Measurements from ENCODE around the gene GID8. TPM values are rescaled to one million over a fixed set of nuclear protein-coding genes. Genes with fewer than 3 reads are reported as not detected.

The GID8 gene
- total and polyA plus RNA-seq, 2 donors (not counting 1 experiment from before 2014, with no cell fraction given), result 12.4 to 47.4 TPM

GRCh38 chr20:62957136-62958117 lies 19.5 kb downstream of the GID8 start:
- WGBS (ENCODE audit: insufficient coverage), result 97% methylated on average over 34 of the region's 36 CpGs

More at GRCh38 chr20:62957136-62958117, 19.5 kb downstream of the GID8 start:
- H4K20me1 ChIP-seq (ENCODE audit: control insufficient read depth, insufficient read depth, low read length, poor library complexity, severe bottlenecking), result peaks cover 49% of the 10 kb centered on the region
- Mint-ChIP-seq H3K4me3 (no peak overlapping the region), H3K9me3 (ENCODE audit: insufficient read depth) (no peaks in the 10 kb centered on the region), H3K4me1 (peaks cover 46% of the 10 kb centered on the region), H3K27me3 (no peaks in the 10 kb centered on the region), H3K27ac (peak overlapping the region; percentile 37)
- H3K79me2 ChIP-seq (ENCODE audit: control insufficient read depth, insufficient read depth, low read length), result peaks cover 68% of the 10 kb centered on the region
- H3K27me3 ChIP-seq (replicated peaks in 1 of 4; ENCODE audit: control extremely low read depth in 1 of 4, control insufficient read depth in 3 of 4, insufficient read depth in 4 of 4, low read length in 3 of 4), result no peaks in the 10 kb centered on the region
- no peak overlapping the region for H3K27ac ChIP-seq (ENCODE audit: low read length in 2 of 2)
- H3K36me3 ChIP-seq (replicated peaks in 1 of 2; ENCODE audit: control extremely low read depth in 1 of 2, control insufficient read depth in 1 of 2, extremely low read depth in 1 of 2, insufficient read depth in 2 of 2, low read length in 1 of 2), result peaks cover 0 to 31% of the 10 kb centered on the region in 2 experiments
- H3K9me3 ChIP-seq (ENCODE audit: control extremely low read depth in 1 of 3, control insufficient read depth in 2 of 3, insufficient read depth in 1 of 3, low read length in 2 of 3), result no peaks in the 10 kb centered on the region
- H3K4me3 ChIP-seq (ENCODE audit: control extremely low read depth in 1 of 5, extremely low read depth in 1 of 5, insufficient read depth in 1 of 5, low read depth in 2 of 5, low read length in 4 of 5), result no peak overlapping the region
- H3K4me1 ChIP-seq (ENCODE audit: control insufficient read depth in 2 of 2, insufficient read depth in 2 of 2, low read length in 2 of 2), result peaks cover 30 to 47% of the 10 kb centered on the region in 2 donors
- POLR2A ChIA-PET, result no interaction called here
- intact Hi-C loops (cut with micrococcal nuclease), result loop anchor here (10.0 kb wide), 3 partner anchors 47 to 937 kb away; partner anchors contain the start of genes BHLHE23, DNAJC5 and MRGBP
- H2AFZ ChIP-seq (ENCODE audit: insufficient read depth, low read depth, low read length, poor library complexity, severe bottlenecking), result no peak overlapping the region
- no peak for ATAC-seq (ENCODE audit: low read depth)
- no peak overlapping the region for H3K9ac ChIP-seq (ENCODE audit: low read length)
- CTCF ChIA-PET, result no interaction called here
- DNase-seq, result no peak
- H3K4me2 ChIP-seq (replicated peaks; ENCODE audit: low read depth, low read length, poor library complexity, severe bottlenecking), result no peak overlapping the region
- TF ChIP-seq CTCF (IDR thresholded peaks at IDR 0.05), result no peak
- TF ChIP-seq EZH2 (IDR thresholded peaks at IDR 0.05; ENCODE audit: borderline replicate concordance, insufficient read depth, low read depth, low read length, poor library complexity, severe bottlenecking), result no peak
